SK-N-SH treated with all-trans-retinoic acid at 6 μM for 48 hours (cell line): ENCODE results near the gene TMEM151A.

Source experiments
- BACH2 ChIP-seq: fragments of 250-450 bp; sonication (Bioruptor Pico); IDR thresholded peaks from 2 replicates; pipeline ENCODE4 v1.9.0; 2021; ENCODE audit warnings: mild to moderate bottlenecking, borderline replicate concordance
- CSDC2 ChIP-seq: fragments of 250-450 bp; sonication (Bioruptor Pico); IDR thresholded peaks from 2 replicates; pipeline ENCODE4 v1.5.0; 2020; ENCODE audit warnings: mild to moderate bottlenecking, moderate library complexity
- RARB ChIP-seq: fragments of 250-450 bp; sonication (Bioruptor Pico); IDR thresholded peaks from 2 replicates; pipeline ENCODE4 v1.8.0; 2021; ENCODE audit warnings: mild to moderate bottlenecking, moderate library complexity
- ZC3H10 ChIP-seq: fragments of 250-450 bp; sonication (Bioruptor Pico); IDR thresholded peaks from 2 replicates; pipeline ENCODE4 v1.5.1; 2021; ENCODE audit warnings: mild to moderate bottlenecking, moderate library complexity
- ZFP30 ChIP-seq: fragments of 450-650 bp; formaldehyde crosslinking; IDR thresholded peaks from 2 replicates; pipeline ENCODE4 v1.5.0; 2022; ENCODE audit warnings: mild to moderate bottlenecking, moderate library complexity
- ZNF8 ChIP-seq: fragments of 450-650 bp; formaldehyde crosslinking; IDR thresholded peaks from 2 replicates; pipeline ENCODE4 v1.5.0; 2020; ENCODE audit warnings: mild to moderate bottlenecking, moderate library complexity
- TF ChIP-seq, protein P1 (sequence below): fragments of 250-450 bp; sonication (Bioruptor Pico); IDR thresholded peaks from 2 replicates; pipeline ENCODE4 v1.8.0; 2020; ENCODE audit warnings: mild to moderate bottlenecking, moderate library complexity, borderline replicate concordance
- TF ChIP-seq, protein P2 (sequence below): fragments of 250-450 bp; sonication (Bioruptor Pico); IDR thresholded peaks from 2 replicates; pipeline ENCODE4 v1.5.0; 2020; ENCODE audit warnings: mild to moderate bottlenecking, moderate library complexity

- TF ChIP-seq BACH2 (CRISPR knock-in tag) (no peak), ZFP30 (CRISPR knock-in tag) (no peak), ZC3H10 (CRISPR knock-in tag) (no peak), CSDC2 (CRISPR knock-in tag) (no peak), ZNF8 (CRISPR knock-in tag) (no peak), RARB (CRISPR knock-in tag) (no peak)
- TF ChIP-seq, protein P1, sequence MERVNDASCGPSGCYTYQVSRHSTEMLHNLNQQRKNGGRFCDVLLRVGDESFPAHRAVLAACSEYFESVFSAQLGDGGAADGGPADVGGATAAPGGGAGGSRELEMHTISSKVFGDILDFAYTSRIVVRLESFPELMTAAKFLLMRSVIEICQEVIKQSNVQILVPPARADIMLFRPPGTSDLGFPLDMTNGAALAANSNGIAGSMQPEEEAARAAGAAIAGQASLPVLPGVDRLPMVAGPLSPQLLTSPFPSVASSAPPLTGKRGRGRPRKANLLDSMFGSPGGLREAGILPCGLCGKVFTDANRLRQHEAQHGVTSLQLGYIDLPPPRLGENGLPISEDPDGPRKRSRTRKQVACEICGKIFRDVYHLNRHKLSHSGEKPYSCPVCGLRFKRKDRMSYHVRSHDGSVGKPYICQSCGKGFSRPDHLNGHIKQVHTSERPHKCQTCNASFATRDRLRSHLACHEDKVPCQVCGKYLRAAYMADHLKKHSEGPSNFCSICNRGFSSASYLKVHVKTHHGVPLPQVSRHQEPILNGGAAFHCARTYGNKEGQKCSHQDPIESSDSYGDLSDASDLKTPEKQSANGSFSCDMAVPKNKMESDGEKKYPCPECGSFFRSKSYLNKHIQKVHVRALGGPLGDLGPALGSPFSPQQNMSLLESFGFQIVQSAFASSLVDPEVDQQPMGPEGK (CRISPR knock-in tag), result no peak
- TF ChIP-seq, protein P2, sequence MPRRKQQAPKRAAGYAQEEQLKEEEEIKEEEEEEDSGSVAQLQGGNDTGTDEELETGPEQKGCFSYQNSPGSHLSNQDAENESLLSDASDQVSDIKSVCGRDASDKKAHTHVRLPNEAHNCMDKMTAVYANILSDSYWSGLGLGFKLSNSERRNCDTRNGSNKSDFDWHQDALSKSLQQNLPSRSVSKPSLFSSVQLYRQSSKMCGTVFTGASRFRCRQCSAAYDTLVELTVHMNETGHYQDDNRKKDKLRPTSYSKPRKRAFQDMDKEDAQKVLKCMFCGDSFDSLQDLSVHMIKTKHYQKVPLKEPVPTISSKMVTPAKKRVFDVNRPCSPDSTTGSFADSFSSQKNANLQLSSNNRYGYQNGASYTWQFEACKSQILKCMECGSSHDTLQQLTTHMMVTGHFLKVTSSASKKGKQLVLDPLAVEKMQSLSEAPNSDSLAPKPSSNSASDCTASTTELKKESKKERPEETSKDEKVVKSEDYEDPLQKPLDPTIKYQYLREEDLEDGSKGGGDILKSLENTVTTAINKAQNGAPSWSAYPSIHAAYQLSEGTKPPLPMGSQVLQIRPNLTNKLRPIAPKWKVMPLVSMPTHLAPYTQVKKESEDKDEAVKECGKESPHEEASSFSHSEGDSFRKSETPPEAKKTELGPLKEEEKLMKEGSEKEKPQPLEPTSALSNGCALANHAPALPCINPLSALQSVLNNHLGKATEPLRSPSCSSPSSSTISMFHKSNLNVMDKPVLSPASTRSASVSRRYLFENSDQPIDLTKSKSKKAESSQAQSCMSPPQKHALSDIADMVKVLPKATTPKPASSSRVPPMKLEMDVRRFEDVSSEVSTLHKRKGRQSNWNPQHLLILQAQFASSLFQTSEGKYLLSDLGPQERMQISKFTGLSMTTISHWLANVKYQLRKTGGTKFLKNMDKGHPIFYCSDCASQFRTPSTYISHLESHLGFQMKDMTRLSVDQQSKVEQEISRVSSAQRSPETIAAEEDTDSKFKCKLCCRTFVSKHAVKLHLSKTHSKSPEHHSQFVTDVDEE, result no peak
These were observed 51.5 kb downstream of the TMEM151A start for GRCh38 chr11:66343176-66343575.
